Endothelial cell of umbilical vein (primary cell): ENCODE results near the gene RASGRF2. TPM values are rescaled to one million over a fixed set of nuclear protein-coding genes. Genes with fewer than 3 reads are reported as not detected.

Experiments used
- BruUV-seq: library from RNA; stranded (reverse); fragments of 400-500 nt; replicated peaks from 2 replicates; lab custom pipeline; 2021; lab: Mats Ljungman, UMichigan
- CTCF ChIA-PET: fragments of 300-600, 350-600 bp; sonication (Branson Sonifier 250); formaldehyde crosslinking; loops from one replicate; lab custom pipeline; 2021; ENCODE audit warnings: antibody characterized with exemption, inconsistent platforms; lab: Charles Lee
- POLR2A ChIA-PET: fragments of 300-600, 350-600 bp; sonication (Branson Sonifier 250); formaldehyde crosslinking; loops from one replicate; lab custom pipeline; 2021; ENCODE audit warnings: antibody characterized with exemption, inconsistent platforms; lab: Charles Lee
- DNase-seq: peaks from one replicate; pipeline ENCODE4 v3.0.0-alpha.2; 2011; ENCODE audit warnings: low read depth, low spot score
- FAIRE-seq: peaks from 2 replicates; lab custom pipeline; 2011; peaks lifted over from hg19 to GRCh38; lab: Jason Lieb, UNC
- H2AFZ ChIP-seq: 2 replicates; pipeline ENCODE4 v1.6.0; 2012; ENCODE audit warnings: low read depth, low read length, control low read depth, inconsistent platforms
- H3K27ac ChIP-seq: 2 replicates; pipeline ENCODE4 v1.5.1; 2011; ENCODE audit warnings: low read depth, mild to moderate bottlenecking, control low read depth, low read length, moderate library complexity; ENCODE audit not compliant: insufficient read depth
- H3K27me3 ChIP-seq, 2 experiments: 2 replicates each; pipeline versions ENCODE4 v1.6.0 to v1.6.1; 2011; ENCODE audit warnings: low read length in 2 of 2, mixed read lengths in 1 of 2; ENCODE audit not compliant: control insufficient read depth in 2 of 2, insufficient read depth in 2 of 2
- H3K36me3 ChIP-seq, 2 experiments: 2 replicates in 1 of 2; 3 replicates in 1 of 2; pipeline ENCODE4 v1.5.1; 2011; ENCODE audit warnings: low read length in 2 of 2, mild to moderate bottlenecking in 1 of 2, moderate library complexity in 1 of 2; ENCODE audit not compliant: control insufficient read depth in 2 of 2, insufficient read depth in 2 of 2; ENCODE audit errors: extremely low read depth in 1 of 2
- H3K4me1 ChIP-seq: 3 replicates; pipeline ENCODE4 v1.5.1; 2011; ENCODE audit warnings: mild to moderate bottlenecking, low read length; ENCODE audit not compliant: control insufficient read depth, insufficient read depth; ENCODE audit errors: extremely low read depth
- H3K4me2 ChIP-seq: 2 replicates; pipeline ENCODE4 v1.6.1; 2011; ENCODE audit warnings: low read length, control low read depth, mixed read lengths; ENCODE audit not compliant: insufficient read depth
- H3K4me3 ChIP-seq, 3 experiments: fragments of 200-600 bp in 1 of 3; sonication (generic), shearing (Covaris generic) in 1 of 3; replicated peaks in 1 of 3; 2 replicates each; pipeline ENCODE4 v1.5.1; 2011 to 2016; ENCODE audit warnings: control low read depth in 3 of 3, low read length in 3 of 3, mild to moderate bottlenecking in 2 of 3, inconsistent platforms in 1 of 3, low read depth in 1 of 3, moderate library complexity in 1 of 3; ENCODE audit not compliant: insufficient read depth in 1 of 3
- H3K79me2 ChIP-seq: 2 replicates; pipeline ENCODE4 v1.6.0; 2012; ENCODE audit warnings: low read length, inconsistent platforms; ENCODE audit not compliant: control insufficient read depth, insufficient read depth
- H3K9ac ChIP-seq: replicated peaks from 2 replicates; pipeline ENCODE3; 2011; ENCODE audit warnings: low read length, control low read depth; ENCODE audit not compliant: insufficient read depth; ENCODE audit errors: extremely low read depth
- H3K9me1 ChIP-seq: replicated peaks from 3 replicates; pipeline ENCODE4 v1.6.0; 2011; ENCODE audit warnings: mild to moderate bottlenecking, low read length; ENCODE audit not compliant: control insufficient read depth, insufficient read depth; ENCODE audit errors: extremely low read depth
- H3K9me3 ChIP-seq: replicated peaks from 2 replicates; pipeline ENCODE4 v1.5.1; 2012; ENCODE audit warnings: low read length, inconsistent platforms; ENCODE audit not compliant: control insufficient read depth, insufficient read depth
- H4K20me1 ChIP-seq: replicated peaks from 2 replicates; pipeline ENCODE3; 2011; ENCODE audit warnings: mild to moderate bottlenecking, low read length; ENCODE audit not compliant: control insufficient read depth, insufficient read depth; ENCODE audit errors: extremely low read depth
- CTCF ChIP-seq, 2 donors: IDR thresholded peaks; 1 replicate in 1 of 2; 2 replicates in 1 of 2; pipeline ENCODE4 v1.5.1; 2011; ENCODE audit warnings: low read length in 2 of 2, mild to moderate bottlenecking in 2 of 2, moderate library complexity in 2 of 2, control low read depth in 1 of 2, inconsistent platforms in 1 of 2, low read depth in 1 of 2; ENCODE audit not compliant: insufficient read depth in 1 of 2; ENCODE audit errors: extremely low read depth in 1 of 2
- EZH2 ChIP-seq: IDR thresholded peaks from 2 replicates; pipeline ENCODE4 v1.6.1; 2012; ENCODE audit warnings: borderline replicate concordance, low read depth, mild to moderate bottlenecking, moderate library complexity, low read length, inconsistent platforms; ENCODE audit not compliant: severe bottlenecking
- FOS ChIP-seq: IDR thresholded peaks from 2 replicates; pipeline ENCODE4 v1.6.1; 2011; ENCODE audit warnings: mild to moderate bottlenecking, low read length, moderate library complexity, borderline replicate concordance; ENCODE audit not compliant: insufficient read depth
- GATA2 ChIP-seq: IDR thresholded peaks from 2 replicates; pipeline ENCODE4 v1.7.0; 2011; ENCODE audit warnings: low read depth, mild to moderate bottlenecking, moderate library complexity, mixed read lengths, low read length; ENCODE audit not compliant: insufficient read length, insufficient read depth
- JUN ChIP-seq: IDR thresholded peaks from 2 replicates; pipeline ENCODE4 v1.6.1; 2011; ENCODE audit warnings: borderline replicate concordance, low read depth; ENCODE audit not compliant: insufficient read length, insufficient read depth
- MAX ChIP-seq: IDR thresholded peaks from 2 replicates; pipeline ENCODE4 v1.6.1; 2011; ENCODE audit not compliant: insufficient read depth, insufficient read length
- MYC ChIP-seq: IDR thresholded peaks from one replicate; pipeline ENCODE4 v1.6.1; 2011; ENCODE audit warnings: mild to moderate bottlenecking, low read depth, low read length
- POLR2A ChIP-seq: IDR thresholded peaks from 2 replicates; pipeline ENCODE4 v1.6.1; 2012; ENCODE audit warnings: low read depth, mild to moderate bottlenecking, control low read depth, low read length
- POLR2AphosphoS5 ChIP-seq: IDR thresholded peaks from 2 replicates; pipeline ENCODE4 v1.6.1; 2012; ENCODE audit warnings: low read depth, mild to moderate bottlenecking, control low read depth, low read length, moderate library complexity; ENCODE audit not compliant: insufficient read depth
- dilution Hi-C: fragments of 300-500 bp; cut with MboI; formaldehyde crosslinking; loops from one replicate; pipeline ENCODE4 v1.15.0; 2019; ENCODE audit warnings: low sequenced_read_pairs; ENCODE audit not compliant: extremely low pct_ligation_motif_present
- intact Hi-C: fragments of 100-400 bp; cut with micrococcal nuclease; formaldehyde crosslinking; loops from one replicate; pipeline ENCODE4 v1.10.0; 2022
- polyA plus RNA-seq, 4 experiments: library from polyadenylated mRNA; depleted of rRNA in 3 of 4; stranded (reverse) in 3 of 4; unstranded in 1 of 4; fragments of >200 nt; gene quantifications; 2 replicates each; pipeline versions ENCODE4 v1.2.1 to v1.2.3, GENCODE V29; 2011 to 2012; ENCODE audit warnings: missing spikeins in 1 of 4
- total RNA-seq: library from RNA; stranded (reverse); gene quantifications from 2 replicates; pipeline ENCODE4 v1.2.3, GENCODE V29; 2021

Gene RASGRF2
- total and polyA plus RNA-seq, 2 donors (not counting 3 experiments of a cell fraction or from before 2014, with no cell fraction given) = 0.41 to 4.0 TPM

GRCh38 chr5:81203729-81204128, 243.6 kb downstream of the RASGRF2 start:
- H3K79me2 ChIP-seq = no peaks in the 10 kb centered on the region
- no peak for FAIRE-seq
- BruUV-seq = no TSS peak
- peaks cover 0 to 2% of the 10 kb centered on the region in 2 experiments for H3K27me3 ChIP-seq
- no peak overlapping the region for H3K27ac ChIP-seq
- dilution Hi-C loops = no loop called here
- H3K4me1 ChIP-seq = no peaks in the 10 kb centered on the region
- no peak overlapping the region for H3K4me3 ChIP-seq
- ChIA-PET CTCF (interaction anchor here (1.0 kb wide), 1 partner anchor 10 kb away, joined by 3 read pairs; no protein-coding TSS in a partner anchor), POLR2A (no interaction called here)
- H3K9me1 ChIP-seq = no peaks in the 10 kb centered on the region
- TF ChIP-seq CTCF (IDR thresholded peaks at IDR 0.05; ENCODE audit: extremely low read depth in 1 of 2, insufficient read depth in 1 of 2, low read depth in 1 of 2, low read length in 2 of 2) = no peak
- H3K4me2 ChIP-seq = no peak overlapping the region
- H3K36me3 ChIP-seq = no peaks in the 10 kb centered on the region
- H4K20me1 ChIP-seq = no peaks in the 10 kb centered on the region
- no peaks in the 10 kb centered on the region for H3K9me3 ChIP-seq
- no peak overlapping the region for H2AFZ ChIP-seq
- intact Hi-C loops = no loop called here
- H3K9ac ChIP-seq = no peak overlapping the region
- no peak for DNase-seq

- intact Hi-C loops = no loop called here
- Histone ChIP-seq H3K4me3 (no peak overlapping the region), H2AFZ (no peak overlapping the region), H3K4me2 (no peak overlapping the region), H3K27ac (no peak overlapping the region), H3K79me2 (no peaks in the 10 kb centered on the region), H3K9me1 (no peaks in the 10 kb centered on the region), H3K9me3 (no peaks in the 10 kb centered on the region), H3K36me3 (no peaks in the 10 kb centered on the region), H4K20me1 (no peaks in the 10 kb centered on the region), H3K27me3 (peaks cover 0 to 2% of the 10 kb centered on the region in 2 experiments), H3K9ac (no peak overlapping the region), H3K4me1 (no peaks in the 10 kb centered on the region)
- no TSS peak for BruUV-seq
- dilution Hi-C loops = no loop called here
- DNase-seq (no peak), FAIRE-seq (no peak)
- TF ChIP-seq CTCF (IDR thresholded peaks at IDR 0.05; ENCODE audit: extremely low read depth in 1 of 2, insufficient read depth in 1 of 2, low read depth in 1 of 2, low read length in 2 of 2) (no peak), FOS (no peak), MAX (no peak), EZH2 (no peak), JUN (no peak), MYC (no peak), GATA2 (no peak), POLR2AphosphoS5 (no peak), POLR2A (no peak)
- ChIA-PET POLR2A (no interaction called here), CTCF (interaction anchor here (1.0 kb wide), 1 partner anchor 9 kb away, joined by 5 read pairs; no protein-coding TSS in a partner anchor)
Observed at GRCh38 chr5:81204205-81204604, 244.0 kb downstream of the RASGRF2 start.
